Central memory CD4-positive, alpha-beta T cell (primary cell): Measurements from ENCODE around the gene CRYL1.

Source experiments
- DNase-seq: peaks from one replicate; pipeline ENCODE4 v3.0.0; 2022

Gene CRYL1

DNA sequence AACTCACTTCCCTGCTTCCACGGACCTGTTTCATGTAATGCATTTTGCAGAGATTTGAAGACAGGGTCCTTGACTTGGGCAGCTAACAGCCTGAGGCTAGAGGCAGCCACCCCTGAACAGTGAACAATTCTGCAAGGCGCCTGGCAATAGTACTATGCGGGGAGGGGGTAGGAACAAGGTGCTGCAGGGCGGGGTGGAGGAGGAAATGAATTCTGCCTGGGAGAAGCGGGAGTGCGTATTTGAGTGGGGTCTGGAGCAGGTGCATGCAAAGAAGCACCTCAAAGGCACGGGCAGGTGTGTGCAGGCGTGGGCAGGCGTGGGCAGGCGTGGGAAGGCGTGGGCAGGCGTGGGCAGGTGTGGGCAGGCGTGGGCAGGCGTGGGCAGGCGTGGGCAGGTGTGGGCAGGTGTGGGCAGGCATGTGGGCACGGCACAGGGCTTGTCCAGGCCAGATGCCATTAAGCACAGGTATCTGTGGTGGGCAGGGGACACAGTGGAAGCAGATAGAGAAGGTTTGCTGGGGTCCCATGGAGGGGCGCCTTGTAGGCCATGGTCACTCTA is 163.1 kb downstream of the CRYL1 start:
- DNase-seq: no peak

DNA sequence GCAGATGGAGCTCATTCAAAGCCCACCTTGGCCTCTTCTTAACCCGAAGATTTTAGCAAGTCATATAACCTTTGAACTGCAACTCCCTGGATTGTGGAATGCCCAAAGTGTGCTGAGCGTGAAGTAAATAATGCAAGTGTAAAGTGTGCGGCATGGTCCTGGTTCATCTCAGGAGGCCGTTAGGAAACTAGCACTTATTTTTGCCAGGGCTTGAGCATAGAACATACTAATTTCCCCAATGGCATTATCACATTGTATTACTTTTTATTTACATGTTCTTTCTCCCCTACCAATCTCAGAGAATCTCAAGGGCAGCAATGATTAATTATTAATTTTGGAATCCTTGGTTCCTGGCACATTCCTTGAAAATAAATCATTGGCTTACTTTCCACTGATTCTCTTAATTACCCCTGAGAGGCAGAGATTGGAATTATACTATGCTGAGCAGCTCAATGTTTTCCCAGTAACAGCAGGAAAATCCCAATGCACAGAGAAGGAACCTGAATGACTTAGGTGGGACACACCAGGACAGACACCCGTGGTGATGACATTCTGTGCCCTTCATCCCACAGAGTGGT is 164.7 kb downstream of the CRYL1 start:
- DNase-seq: no peak

DNA sequence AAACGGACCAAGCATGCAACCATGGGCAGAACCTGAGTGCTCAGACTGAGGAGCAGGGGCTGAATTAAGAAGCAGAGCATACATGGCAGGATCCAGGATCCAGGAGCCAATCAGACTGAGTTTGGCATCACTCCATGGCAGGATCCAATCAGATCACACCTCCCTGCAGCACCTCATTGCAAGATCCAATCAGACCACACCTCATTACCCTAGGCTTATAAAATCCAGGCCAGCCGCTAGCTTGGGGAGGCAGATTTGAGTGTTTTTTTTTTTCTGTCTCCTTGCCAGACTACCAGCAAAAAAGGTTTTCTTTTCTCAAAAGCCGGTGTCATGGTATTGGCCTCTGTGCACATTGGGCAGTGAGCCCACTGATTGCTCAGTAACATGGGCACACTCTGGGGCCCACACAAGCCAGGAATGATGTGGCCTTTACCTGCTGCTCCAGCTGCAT is 165.6 kb downstream of the CRYL1 start:
- DNase-seq: no peak

DNA sequence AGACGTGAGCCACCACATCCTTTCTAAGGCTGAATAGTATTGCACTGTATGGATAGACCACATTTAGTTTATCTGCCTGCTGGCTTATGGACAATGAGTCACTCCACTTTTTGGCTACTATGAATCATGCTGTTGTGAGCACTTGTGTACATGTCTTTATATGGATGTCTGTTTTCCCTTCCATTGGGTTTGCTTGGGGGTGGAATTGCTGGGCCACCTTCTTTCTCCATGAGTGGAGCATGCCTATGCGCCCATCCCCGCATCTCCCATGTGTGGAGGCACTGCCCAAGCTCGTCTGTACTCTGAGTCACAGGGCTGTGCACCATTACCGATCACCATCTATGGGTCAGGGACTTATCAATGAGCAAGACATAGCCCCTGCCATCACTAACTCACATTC is 166.3 kb downstream of the CRYL1 start:
- no peak for DNase-seq

DNA sequence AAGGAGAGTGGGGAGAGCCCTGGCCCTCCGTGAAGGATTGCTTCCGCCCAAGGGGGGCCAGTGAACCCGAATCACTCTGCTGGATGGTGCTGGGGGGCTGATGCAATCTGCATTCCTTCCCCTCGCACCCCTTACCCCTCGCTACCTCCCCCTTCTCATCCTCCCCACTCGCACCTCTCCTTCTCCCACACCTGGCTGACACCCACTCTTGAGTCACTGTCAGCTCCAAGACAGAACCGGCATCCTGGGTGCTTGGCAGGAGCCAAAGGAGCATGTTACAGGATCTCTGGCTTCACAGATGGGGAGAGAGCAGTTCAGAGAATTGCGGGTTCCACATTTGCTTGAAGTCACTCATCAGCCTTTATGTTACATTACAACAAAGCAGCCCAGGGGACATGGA is 167.6 kb downstream of the CRYL1 start:
- DNase-seq: no peak

DNA sequence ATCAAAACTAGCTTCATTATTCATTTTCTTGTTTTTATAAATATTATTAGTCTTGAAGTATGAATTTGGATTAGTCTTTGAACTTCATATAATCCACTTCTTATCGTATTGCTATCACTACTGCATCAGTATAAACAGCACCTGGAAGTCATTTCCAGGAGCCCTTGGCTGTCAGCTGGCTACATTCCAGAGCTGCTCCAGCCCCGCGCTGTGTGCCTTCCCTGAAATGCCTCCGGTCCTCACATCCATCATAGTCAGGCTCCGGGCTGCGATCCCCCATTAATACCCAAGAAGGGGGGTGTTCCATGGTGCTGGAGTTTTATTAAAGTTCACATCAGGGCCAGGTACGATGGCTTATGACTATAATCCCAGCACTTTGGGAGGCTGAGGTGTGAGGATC is 169.2 kb downstream of the CRYL1 start:
- DNase-seq: no peak

DNA sequence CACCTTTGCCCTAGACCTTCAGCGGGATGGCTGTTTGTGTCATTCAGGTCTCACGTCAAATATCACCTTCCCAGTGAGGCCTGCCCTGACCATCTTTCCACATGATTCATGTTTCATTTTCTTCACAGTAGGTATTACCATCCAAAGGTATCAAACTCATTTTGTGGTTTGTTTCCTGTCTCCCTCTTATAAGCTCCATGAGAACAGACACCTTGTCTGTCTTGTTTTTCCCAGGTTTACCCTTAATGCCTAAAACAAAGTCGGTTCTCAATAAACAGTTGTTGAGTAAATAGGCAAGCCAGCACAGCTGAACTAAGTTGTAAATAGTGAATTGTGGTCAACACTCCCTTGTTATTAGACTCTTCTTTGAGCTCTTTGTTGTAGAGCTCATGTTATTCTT is 170.9 kb downstream of the CRYL1 start:
- DNase-seq: no peak

DNA sequence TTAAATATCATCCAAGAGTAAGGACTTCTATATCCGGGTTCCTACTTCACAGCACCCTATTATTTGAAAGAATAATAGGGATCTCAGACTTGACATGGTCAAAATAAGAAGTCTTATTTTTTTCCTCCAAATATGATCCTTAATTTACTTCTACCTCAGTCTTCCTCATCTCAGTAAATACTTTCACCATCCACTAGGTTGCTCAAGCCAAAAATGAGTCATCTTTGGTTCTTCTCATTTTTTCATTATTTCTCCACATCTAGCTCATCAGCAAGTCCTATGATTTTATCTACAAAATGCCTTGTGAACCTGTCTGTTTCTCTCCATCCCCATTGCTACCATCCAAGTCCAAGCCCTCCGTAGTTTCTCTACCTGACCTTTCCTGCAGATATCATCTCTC is 171.7 kb downstream of the CRYL1 start:
- DNase-seq: no peak
